NCI-H1048 (cell line): Measurements from ENCODE around the gene IPO8.
"Not testable (repeated sequence)": the region's sequence is repeated elsewhere in the genome, so short reads cannot be mapped to it uniquely, and the experiment has no call there.

Source experiments
- DNase-seq: peaks from one replicate; lab custom pipeline; 2025; lab: John Stamatoyannopoulos, UW

IPO8 gene

DNA sequence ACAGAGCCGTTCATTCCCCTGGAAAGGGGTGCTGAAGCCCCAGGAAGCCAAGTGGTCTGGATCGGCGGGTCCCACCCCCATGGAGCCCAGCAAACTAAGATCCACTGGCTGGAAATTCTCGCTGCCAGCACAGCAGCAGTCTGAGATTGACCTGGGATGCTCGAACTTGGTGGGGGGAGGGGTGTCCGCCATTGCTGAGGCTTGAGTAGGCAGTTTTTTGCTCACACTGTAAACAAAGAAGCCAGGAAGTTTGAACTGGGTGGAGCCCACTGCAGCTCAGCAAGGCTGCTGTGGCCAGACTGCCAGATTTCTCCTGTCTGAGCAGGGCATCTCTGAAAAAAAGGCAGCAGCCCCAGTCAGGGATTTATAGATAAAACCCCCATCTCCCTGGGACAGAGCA is 91.4 kb downstream of the IPO8 start:
- not testable (repeated sequence) for DNase-seq

- no peak for DNase-seq
Measured at GRCh38 chr12:30603129-30603528, 92.5 kb downstream of the IPO8 start.

DNA sequence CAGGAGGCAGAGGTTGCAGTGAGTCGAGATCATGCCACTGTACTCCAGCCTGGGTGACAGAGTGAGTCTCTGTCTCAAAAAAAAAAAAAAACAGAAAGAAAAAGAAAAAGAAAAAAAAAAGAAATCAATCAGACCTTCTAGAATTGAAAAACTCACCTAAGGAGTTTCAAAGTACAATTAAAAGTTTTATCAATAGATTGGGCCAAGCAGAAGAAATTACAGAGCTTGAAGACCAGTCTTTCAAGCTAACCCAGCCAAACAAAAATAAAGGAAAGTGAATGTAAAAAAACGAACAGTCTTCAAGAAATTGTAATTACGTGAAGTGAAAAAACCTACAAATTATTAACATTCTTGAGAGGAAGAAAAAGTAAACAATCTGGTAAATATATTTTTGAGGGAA is 93.0 kb downstream of the IPO8 start:
- no peak for DNase-seq

- no peak for DNase-seq
Measured at GRCh38 chr12:30599608-30600007, 96.1 kb downstream of the IPO8 start.

DNA sequence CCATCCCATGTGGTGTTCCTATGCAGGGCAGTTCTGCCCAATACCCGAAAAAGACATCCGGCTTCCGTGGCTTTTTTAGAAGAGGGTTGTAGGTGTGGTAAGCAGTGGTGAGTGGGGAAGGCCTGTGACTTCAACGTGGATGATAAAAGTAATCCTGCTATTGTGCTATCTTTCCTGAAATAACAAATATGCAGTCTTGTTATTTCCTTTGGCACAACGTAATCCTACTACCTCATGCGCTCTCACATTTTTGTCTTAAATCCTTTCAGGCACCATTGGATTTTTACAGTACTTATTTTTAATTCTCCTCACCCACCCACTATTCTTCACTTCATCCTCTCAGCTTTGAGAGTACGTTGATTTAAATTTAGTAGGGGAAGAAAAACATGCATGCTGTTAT is 96.8 kb downstream of the IPO8 start:
- no peak for DNase-seq

- no peak for DNase-seq
Measured at GRCh38 chr12:30595742-30596141, 99.9 kb downstream of the IPO8 start.

- no peak for DNase-seq
Measured at GRCh38 chr12:30594509-30594908, 101.2 kb downstream of the IPO8 start.

- not testable (repeated sequence) for DNase-seq
Measured at GRCh38 chr12:30588572-30588971, 107.1 kb downstream of the IPO8 start.

GRCh38 chr12:30587782-30588181 is 107.9 kb downstream of the IPO8 start:
- no peak for DNase-seq

DNA sequence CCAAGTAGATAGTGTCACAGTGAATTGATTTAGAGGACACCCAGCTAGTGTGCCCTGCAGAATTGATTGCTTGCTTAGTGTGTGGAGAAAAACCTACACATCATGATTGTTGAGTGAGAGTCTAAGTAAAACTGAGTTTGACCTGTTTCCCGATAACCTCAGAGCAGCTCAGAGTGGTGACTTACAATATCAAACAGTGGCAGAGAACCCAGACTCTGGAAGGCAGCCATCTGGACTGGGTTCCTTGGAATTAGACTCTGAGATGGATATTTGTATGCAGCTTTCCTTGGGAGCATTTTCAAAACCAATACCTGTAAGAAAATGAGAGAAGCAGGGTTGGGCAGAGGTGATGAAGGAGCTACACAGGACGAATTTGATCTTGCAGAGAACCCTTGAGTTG is 109.8 kb downstream of the IPO8 start:
- DNase-seq, result no peak

DNA sequence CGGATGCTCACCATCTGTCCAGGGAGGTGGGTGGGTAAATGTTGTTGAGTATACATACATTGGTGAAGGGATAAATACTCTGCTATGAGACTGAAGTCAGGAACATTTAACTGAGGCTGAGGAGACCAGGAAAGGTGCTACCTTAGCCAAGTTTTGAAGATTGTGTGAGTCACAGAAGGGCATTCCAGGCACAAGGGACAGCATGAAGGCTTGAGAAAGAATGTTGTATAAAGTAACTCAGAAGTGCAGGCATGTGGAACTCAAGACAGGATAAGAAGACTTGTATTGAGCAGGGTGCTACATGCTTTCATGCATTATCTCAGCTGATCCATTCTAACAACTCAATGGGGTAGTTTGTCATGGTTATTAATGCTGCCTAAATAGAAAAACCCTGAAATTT is 112.7 kb downstream of the IPO8 start:
- DNase-seq, result no peak

GRCh38 chr12:30580344-30580743 is 115.3 kb downstream of the IPO8 start:
- DNase-seq, result no peak
